Hematopoietic multipotent progenitor cell treated with erythropoietin and hydrocortisone succinate and interleukin-3 and kit ligand, for 15 days (in vitro differentiated cells): ENCODE measurements around the gene LRRFIP1.

Experiments
- DNase-seq: peaks from one replicate; pipeline ENCODE4 v3.0.0-alpha.2; 2015; ENCODE audit warnings: low spot score

LRRFIP1 gene

DNA sequence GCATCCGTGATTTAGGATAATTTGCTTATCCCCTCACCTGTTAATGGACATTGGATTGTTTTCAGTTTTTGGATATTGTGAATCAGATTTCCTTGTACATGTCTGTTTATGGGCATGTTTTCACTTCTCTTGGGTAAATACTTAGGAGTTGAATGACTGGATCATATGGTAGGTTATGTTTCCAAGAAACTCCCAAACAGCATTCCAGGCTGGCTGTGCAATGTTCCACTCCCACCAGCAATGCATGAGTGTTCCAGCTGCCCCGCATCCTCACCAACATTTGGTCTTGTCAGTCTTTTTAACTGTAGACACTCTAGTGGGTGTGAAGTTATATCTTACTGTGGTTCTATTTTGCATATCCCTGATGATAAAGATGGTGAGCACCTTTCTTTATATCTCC, 8.9 kb upstream of the LRRFIP1 start:
- DNase-seq, result no peak

- no peak for DNase-seq
Observed at GRCh38 chr2:237623428-237624403, 3.7 kb upstream of the LRRFIP1 start.

DNA sequence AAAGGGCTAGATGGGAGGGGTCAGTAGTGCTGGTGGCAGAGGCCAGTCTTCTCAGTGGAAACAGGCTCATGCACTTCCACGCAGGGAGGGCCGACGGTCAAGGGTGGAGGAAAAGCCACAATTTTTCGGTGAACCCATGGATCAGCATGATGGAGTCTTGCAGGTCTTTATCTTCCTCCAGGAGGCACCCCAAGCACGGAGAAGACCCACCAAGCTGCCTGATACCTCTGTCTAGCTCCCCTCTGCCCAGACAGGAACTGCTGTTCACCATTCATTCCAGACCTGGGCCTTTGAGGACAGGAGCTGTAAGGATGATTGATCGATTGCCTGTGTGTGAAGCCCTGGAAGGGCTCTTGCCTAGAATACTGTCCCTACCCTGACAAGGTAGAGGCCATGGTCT, 2.8 kb upstream of the LRRFIP1 start:
- DNase-seq, result no peak

- no peak for DNase-seq
Observed at GRCh38 chr2:237625216-237625705, 2.1 kb upstream of the LRRFIP1 start.

- no peak for DNase-seq
Observed at GRCh38 chr2:237625777-237626176, 1.6 kb upstream of the LRRFIP1 start.

GRCh38 chr2:237626813-237627440, 460 bp upstream of the LRRFIP1 start:
- no peak for DNase-seq

DNA sequence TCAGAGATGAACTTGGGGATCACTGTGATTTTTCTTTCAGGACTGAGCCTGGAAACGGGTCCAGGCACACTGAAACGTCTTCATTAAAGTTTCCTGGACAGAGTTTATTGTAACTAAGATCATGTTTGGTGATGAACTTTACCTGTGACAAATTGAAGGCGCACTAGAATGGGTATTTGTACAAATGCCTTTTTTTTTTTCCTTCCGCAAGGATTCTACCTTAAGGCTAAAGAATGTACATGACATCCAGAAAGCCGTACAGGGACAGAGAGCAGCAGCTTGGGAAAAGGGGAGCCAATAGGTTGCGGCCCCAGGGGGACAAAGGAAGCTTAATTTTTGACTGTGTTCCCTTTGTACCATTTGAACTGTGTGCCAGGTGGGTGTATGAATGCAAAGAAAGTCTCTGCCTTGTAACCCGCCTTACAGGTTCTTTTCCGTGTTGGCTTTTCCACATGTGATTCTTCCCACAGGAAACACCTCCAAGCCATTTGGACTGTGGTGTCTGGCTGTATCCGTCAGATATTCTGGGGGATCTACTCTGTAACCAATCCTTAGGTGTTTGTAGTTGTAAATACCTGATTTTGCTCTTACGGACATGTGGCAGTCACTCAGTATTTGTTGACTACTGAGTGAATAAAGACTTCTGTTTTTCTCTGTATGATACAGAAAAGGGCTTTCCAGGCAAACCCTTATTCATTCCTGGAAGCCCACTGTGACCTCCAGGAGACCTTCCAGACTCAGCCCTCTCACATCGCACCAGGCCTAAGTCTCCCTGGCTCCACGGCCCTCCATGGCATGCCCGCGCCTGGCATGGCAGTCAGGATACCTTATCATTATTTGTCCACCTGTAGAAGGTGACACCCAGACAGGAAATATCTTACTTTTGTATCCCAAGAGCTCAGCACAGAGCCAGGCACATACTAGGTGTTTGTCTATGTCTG, 1.1 kb downstream of the LRRFIP1 start:
- DNase-seq, result no peak

GRCh38 chr2:237629188-237629534, 1.8 kb downstream of the LRRFIP1 start:
- DNase-seq, result no peak

DNA sequence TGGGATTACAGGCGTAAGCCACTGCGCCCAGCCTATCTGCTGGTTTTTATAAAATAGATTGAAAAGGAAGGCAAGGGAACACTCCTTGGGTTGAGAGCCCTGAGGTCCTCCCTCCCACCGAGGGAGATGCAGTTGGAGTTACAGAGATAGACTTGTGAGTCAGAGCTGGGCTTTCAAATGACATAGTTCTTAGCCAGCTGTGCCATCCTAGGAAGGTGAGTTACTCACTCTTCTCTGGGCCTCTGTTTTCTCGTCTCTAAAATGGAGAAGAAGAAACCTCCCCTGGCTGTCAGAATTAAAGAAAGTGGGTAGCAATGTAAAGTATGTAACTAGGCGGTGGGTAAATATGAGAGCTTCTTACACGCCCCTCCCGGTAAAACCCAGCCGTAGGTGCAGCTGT, 2.4 kb downstream of the LRRFIP1 start:
- DNase-seq, result no peak

DNA sequence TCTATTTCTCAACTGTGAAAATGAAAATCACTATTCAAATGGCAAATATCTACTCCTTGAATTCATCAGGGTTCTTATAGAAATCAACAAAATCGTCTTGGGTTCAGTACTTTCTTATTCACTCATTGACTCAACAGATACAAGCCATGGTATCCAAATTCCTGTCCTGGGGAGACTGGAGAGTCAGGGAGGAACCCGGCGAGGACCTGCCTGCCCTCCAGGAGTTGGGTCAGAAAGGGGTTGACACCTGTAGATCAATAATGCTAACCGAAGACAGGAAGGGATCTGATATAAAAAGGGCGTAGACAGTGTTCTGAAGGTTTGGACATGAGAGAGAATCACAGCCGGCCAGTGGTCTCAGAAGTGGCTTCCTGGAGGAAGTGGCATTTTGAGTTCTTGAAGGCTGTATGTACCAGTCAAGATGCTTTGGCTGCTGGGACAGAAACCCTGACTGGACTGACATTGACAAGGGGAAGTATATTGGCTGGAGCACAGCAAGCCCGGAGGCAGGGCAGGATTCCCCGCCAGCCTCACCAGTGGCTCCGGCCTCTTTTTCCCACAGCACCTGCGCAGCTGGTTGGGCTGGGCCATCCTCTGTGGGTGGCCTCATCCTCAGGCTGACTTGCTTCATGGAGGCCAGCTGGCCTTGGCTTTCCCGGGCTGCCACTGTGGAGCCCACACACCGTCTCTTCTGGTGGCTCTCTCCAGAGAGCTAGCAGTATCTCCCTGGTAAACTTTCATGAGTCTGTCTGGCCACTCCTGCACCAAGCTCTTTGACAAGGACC, 3.0 kb downstream of the LRRFIP1 start:
- no peak for DNase-seq

DNA sequence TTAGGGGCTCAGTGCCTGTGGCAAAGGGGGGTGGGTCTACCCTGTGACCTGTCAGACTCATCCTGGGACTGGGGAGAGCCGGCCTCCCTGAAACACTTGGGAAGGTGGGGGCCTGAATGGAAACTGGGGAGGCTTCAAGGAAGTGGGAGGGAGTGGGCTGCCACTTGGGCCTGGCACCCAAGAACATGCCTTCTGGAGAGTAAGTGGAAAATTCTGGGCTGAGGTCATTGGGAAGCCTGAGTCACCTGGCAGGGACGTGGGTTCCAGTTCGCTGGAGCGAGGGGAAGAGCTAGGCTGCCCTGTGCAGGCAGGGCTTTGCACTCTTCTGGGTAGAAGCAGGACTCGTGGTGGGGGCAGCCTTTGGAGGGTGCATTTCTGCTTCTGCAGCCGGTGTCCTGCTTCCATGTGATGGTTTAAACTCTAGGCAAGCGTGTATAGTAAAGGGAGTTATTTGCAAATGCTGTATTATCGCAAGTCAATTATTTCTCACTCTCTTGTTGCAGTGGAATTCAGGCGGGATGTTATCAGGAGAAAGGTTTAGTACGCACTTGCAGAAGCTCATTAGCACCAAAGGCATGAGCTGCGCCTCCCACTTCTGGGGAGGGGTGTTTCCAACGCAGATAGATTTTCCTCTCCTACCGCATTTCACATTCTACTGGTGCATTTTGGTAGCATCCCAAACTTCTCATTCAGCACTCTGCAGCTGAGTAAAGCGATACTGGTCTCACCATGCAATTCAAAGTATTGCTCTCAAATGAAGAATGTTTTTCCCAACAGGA, 3.8 kb downstream of the LRRFIP1 start:
- DNase-seq, result no peak

DNA sequence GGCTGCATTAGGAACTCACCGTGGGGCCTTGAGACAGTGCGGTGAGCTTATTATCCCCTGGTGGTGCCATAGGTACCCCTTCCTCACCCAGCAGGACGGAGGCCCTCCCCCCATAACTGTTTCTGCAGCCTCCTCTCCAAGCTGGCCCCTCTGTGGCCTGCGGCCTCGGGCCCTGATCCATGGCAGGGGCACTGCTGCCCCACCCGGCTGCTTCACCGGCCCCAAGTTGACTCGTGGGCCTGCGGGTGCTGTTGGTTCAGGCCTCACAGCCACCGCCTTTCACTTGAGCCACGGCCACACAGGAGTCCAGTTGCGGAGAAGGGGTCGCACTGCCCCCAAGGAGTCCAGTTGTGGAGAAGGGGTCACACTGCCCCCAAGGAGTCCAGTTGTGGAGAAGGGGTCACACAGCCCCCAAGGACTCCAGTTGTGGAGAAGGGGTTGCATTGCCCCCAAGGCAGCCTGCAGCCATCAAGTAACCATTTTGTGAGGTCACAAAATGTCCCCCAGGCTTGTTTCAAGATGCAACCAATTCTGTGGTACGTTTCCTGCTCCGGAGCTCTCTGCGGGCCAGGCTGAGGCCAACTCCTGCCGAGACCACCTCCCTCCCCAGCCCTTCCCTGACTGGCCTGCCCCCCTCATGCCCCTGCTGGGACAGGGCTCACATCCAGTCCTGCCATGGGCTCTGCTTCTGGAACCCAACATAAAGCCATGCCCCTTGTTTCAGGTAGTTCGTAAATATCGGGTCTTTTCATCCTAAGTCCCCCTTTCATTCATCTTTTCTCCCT, 4.6 kb downstream of the LRRFIP1 start:
- DNase-seq, result no peak

DNA sequence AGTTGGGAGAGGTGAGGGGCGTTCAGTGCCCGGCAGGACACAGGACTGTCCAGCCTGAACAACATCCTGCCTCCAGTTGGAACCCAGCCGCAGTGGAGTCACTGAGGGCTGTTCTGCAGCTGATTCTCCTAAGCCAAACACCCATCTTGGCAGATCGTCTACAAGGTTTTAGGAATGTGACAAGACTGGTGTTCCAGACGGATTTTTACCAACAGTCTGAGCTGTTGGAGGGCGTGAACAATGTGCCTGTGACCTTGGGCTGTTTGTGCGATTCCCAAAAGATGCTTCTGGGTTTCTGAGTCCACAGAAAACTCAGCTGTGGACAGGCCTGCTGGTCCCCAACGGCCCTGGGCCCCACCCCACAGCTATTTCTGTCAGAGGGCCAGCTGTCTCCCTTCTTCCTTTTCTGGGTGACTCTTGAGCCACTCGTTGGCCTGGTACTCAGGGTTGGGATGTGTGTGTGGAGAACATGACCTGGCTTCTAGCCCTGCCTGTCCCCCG, 5.7 kb downstream of the LRRFIP1 start:
- DNase-seq, result no peak

- no peak for DNase-seq
Observed at GRCh38 chr2:237636578-237636977, 9.2 kb downstream of the LRRFIP1 start.

- no peak for DNase-seq
Observed at GRCh38 chr2:237637429-237638135, 10.2 kb downstream of the LRRFIP1 start.

DNA sequence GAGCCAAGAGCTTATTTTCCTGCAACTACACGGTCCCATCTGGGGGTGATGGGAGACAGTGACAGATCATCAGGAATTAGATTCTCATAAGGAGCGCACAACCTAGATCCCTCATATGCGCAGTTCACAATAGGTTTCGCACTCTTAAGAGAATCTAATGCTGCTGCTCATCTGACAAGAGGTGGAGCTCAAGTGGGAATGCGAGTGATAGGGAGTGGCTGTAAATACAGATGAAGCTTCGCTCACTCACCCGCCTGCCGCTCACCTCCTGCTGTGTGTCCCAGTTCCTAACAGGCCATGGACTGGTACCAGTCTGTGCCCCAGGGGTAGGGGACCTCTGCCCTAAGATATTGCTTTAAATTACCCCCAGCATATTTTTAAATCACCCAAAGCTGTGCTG, 10.8 kb downstream of the LRRFIP1 start:
- no peak for DNase-seq

GRCh38 chr2:237639052-237639835, 11.9 kb downstream of the LRRFIP1 start:
- no peak for DNase-seq

DNA sequence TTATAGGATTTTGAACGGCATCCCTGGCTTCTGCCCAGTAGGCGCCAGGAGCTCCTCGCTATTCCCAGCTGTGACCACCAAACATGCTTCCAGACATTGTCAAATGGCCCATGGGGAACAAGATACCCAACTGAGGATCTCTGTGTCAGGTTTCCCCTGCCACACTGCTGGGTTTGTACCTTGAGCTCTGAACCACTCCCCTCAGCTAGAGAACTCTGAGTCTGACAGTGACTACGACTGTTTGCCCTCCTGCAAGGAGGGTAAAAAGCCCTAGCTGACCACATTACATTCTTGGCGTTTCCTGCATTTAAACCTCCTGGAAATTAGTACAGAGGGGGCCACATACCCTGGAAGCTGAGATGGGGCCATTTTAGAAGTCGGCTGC, 12.4 kb downstream of the LRRFIP1 start:
- DNase-seq, result no peak
